DOHH2 (cell line): ENCODE data around the gene PCBP3.

ENCODE experiments used
- H3F3A ChIP-seq: fragments of 200-600 bp; sonication (generic), shearing (Covaris generic); 2 replicates; pipeline ENCODE4 v1.6.0; 2016; ENCODE audit warnings: antibody characterized with exemption, mild to moderate bottlenecking; ENCODE audit not compliant: control insufficient read depth, insufficient read depth
- H3K27ac ChIP-seq: fragments of 200-600 bp; sonication (generic); 2 replicates; pipeline ENCODE4 v1.5.1; 2014; ENCODE audit warnings: low read depth, mild to moderate bottlenecking, low read length, moderate library complexity
- H3K27me3 ChIP-seq: fragments of 200-600 bp; sonication (generic); 2 replicates; pipeline ENCODE4 v1.6.1; 2014; ENCODE audit warnings: mild to moderate bottlenecking, low read length, mixed read lengths; ENCODE audit not compliant: control insufficient read depth
- H3K36me3 ChIP-seq: fragments of 200-600 bp; sonication (generic); 2 replicates; pipeline ENCODE4 v1.6.1; 2014; ENCODE audit warnings: mild to moderate bottlenecking, low read length, moderate library complexity, mixed read lengths; ENCODE audit not compliant: control insufficient read depth
- H3K4me1 ChIP-seq: fragments of 200-600 bp; sonication (generic); 2 replicates; pipeline ENCODE4 v1.6.1; 2014; ENCODE audit warnings: mild to moderate bottlenecking, low read length, mixed read lengths; ENCODE audit not compliant: control insufficient read depth
- H3K4me2 ChIP-seq: fragments of 200-600 bp; sonication (generic); 2 replicates; pipeline ENCODE4 v1.6.0; 2014; ENCODE audit warnings: mild to moderate bottlenecking, low read length, moderate library complexity
- H3K4me3 ChIP-seq: fragments of 200-600 bp; sonication (generic); 2 replicates; pipeline ENCODE4 v1.5.1; 2014; ENCODE audit warnings: mild to moderate bottlenecking, low read length, mixed read lengths
- H3K79me2 ChIP-seq: fragments of 200-600 bp; sonication (generic); 2 replicates; pipeline ENCODE4 v1.6.1; 2014; ENCODE audit warnings: mild to moderate bottlenecking, low read length, mixed read lengths; ENCODE audit not compliant: control insufficient read depth
- H3K9me2 ChIP-seq: fragments of 200-600 bp; sonication (generic); replicated peaks from 2 replicates; pipeline ENCODE4 v1.6.1; 2014; ENCODE audit warnings: mild to moderate bottlenecking, low read length, mixed read lengths; ENCODE audit not compliant: control insufficient read depth
- H3K9me3 ChIP-seq: fragments of 200-600 bp; sonication (generic); 2 replicates; pipeline ENCODE4 v1.6.1; 2014; ENCODE audit warnings: antibody characterized with exemption, low read length, mixed read lengths; ENCODE audit not compliant: control insufficient read depth, insufficient read depth
- H4K20me1 ChIP-seq: fragments of 200-600 bp; sonication (generic); 2 replicates; pipeline ENCODE4 v1.6.0; 2014; ENCODE audit warnings: low read depth, mild to moderate bottlenecking, antibody characterized with exemption, low read length, moderate library complexity; ENCODE audit not compliant: control insufficient read depth, insufficient read depth
- CTCF ChIP-seq: fragments of 200-600 bp; sonication (generic); IDR thresholded peaks from one replicate; pipeline ENCODE4 v1.5.1; 2014; ENCODE audit warnings: antibody characterized with exemption, mild to moderate bottlenecking, low read depth, low read length; ENCODE audit not compliant: poor library complexity, severe bottlenecking
- EZH2phosphoT487 ChIP-seq: fragments of 200-600 bp; sonication (generic); IDR thresholded peaks from 2 replicates; pipeline ENCODE4 v1.6.1; 2017; ENCODE audit warnings: borderline replicate concordance, mild to moderate bottlenecking, antibody characterized with exemption, low read length, moderate library complexity, mixed read lengths

The PCBP3 gene

GRCh38 chr21:45947716-45948255 lies 304.3 kb downstream of the PCBP3 start:
- TF ChIP-seq CTCF (no peak), EZH2phosphoT487 (no peak)
- no peaks in the 10 kb centered on the region for H3K4me1 ChIP-seq

GRCh38 chr21:45948576-45949141 lies 305.1 kb downstream of the PCBP3 start:
- Histone ChIP-seq H3K27ac (no peak overlapping the region), H3K36me3 (no peaks in the 10 kb centered on the region), H3K9me2 (no peaks in the 10 kb centered on the region), H3K4me3 (no peak overlapping the region), H4K20me1 (no peaks in the 10 kb centered on the region), H3K4me2 (no peak overlapping the region), H3F3A (no peaks in the 10 kb centered on the region), H3K27me3 (no peaks in the 10 kb centered on the region), H3K79me2 (no peaks in the 10 kb centered on the region), H3K4me1 (no peaks in the 10 kb centered on the region), H3K9me3 (no peaks in the 10 kb centered on the region)
- no peak for TF ChIP-seq CTCF
- no peak for TF ChIP-seq EZH2phosphoT487

More at GRCh38 chr21:45947716-45948255, 304.3 kb downstream of the PCBP3 start:
- Histone ChIP-seq H3K27ac (no peak overlapping the region), H3K4me3 (no peak overlapping the region), H3K36me3 (no peaks in the 10 kb centered on the region), H4K20me1 (no peaks in the 10 kb centered on the region), H3K9me2 (no peaks in the 10 kb centered on the region), H3K79me2 (no peaks in the 10 kb centered on the region), H3F3A (no peaks in the 10 kb centered on the region), H3K4me2 (no peak overlapping the region), H3K9me3 (no peaks in the 10 kb centered on the region), H3K27me3 (no peaks in the 10 kb centered on the region)

- no peak overlapping the region for H3K4me2 ChIP-seq
- no peaks in the 10 kb centered on the region for H3K27me3 ChIP-seq
- H3K9me2 ChIP-seq, result no peaks in the 10 kb centered on the region
- no peaks in the 10 kb centered on the region for H3K9me3 ChIP-seq
- no peak overlapping the region for H3K27ac ChIP-seq
- H3K4me1 ChIP-seq, result no peaks in the 10 kb centered on the region
- no peaks in the 10 kb centered on the region for H3K79me2 ChIP-seq
- no peak overlapping the region for H3K4me3 ChIP-seq
- H4K20me1 ChIP-seq, result no peaks in the 10 kb centered on the region
- H3F3A ChIP-seq, result no peaks in the 10 kb centered on the region
- H3K36me3 ChIP-seq, result no peaks in the 10 kb centered on the region
- TF ChIP-seq CTCF, result no peak
- TF ChIP-seq EZH2phosphoT487, result no peak
Observed at GRCh38 chr21:45949928-45950739, 306.6 kb downstream of the PCBP3 start.
